Measurements from ENCODE around the gene FBXW4. TPM values are rescaled to one million over a fixed set of nuclear protein-coding genes. Genes with fewer than 3 reads are reported as not detected.
A peak's percentile ranks its signal among the peaks of the same experiment; 100 is the strongest.

The FBXW4 gene
- total RNA-seq, 1 experiment from 2014 or later, result 14.2 TPM

DNA sequence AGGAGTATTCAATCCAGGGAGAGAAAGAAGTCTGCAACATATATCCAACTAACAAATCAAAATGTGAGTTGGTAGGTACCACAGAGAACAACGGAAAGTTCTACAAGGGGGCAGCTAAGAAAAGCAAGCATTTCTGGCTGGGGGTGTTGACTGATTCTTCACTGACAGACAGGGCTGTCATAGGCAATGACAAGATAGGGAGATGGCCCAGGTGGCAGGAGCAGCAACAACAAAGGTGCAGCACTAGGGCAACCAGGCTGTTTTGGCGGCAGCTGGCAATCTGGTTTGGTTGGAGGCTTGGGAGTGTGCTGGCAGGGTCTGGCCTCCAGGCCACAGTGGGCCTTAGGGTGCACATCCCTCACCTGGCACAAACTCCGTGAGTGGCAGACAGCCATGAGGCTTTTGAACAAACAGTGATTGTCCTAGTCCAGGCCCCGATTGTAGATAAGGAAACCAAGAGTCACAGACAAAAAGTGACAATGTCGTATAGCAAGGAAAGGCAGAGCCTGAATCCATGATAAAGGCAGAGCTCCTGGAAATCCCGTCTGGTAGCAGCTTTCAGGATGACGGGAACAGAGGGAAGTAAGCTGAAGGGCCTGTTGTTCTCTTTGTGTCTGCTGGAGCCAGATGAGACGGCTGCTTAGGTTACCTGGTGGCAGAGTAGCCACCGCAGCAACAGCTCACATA is 78.4 kb downstream of the FBXW4 start:
- no peak for DNase-seq (ENCODE audit: low read depth in 1 of 2, low spot score in 2 of 2)
- Histone ChIP-seq H3K36me3 (peaks cover 4% of the 10 kb centered on the region), H3K4me1 (replicated peaks) (no peaks in the 10 kb centered on the region), H3K27ac (no peak overlapping the region), H3K4me3 (no peak overlapping the region), H3K27me3 (replicated peaks) (no peaks in the 10 kb centered on the region), H3K9me3 (replicated peaks) (no peaks in the 10 kb centered on the region)

DNA sequence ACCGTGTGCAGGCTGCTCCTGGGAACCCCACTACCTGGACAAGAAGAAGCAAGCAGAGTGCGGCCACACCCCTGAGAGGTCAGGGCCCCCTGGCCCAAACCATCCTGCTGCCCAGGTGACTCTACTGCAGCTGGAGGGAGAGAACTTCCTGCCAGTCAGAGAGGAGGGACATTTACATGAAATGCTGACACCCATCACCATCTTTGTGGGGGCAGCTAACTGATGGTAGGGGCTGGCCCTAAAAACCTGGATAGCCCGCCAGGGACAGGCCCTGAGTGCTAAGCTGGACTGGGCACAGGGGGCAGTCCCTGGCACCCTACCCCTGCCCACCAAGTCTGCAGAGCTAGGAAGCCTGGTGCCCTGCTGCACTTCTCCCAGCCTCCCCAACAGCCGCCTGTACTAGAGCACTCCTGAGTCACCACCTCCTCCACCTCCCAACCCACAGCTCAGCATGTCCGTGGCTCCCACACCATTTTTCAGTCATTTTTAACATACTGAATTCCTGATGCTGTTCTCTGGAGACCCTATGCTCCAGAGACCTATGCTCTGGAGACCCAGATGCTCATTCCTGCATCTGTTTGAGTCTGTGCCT is 79.3 kb downstream of the FBXW4 start:
- Histone ChIP-seq H3K4me1 (replicated peaks) (no peaks in the 10 kb centered on the region), H3K4me3 (no peak overlapping the region), H3K9me3 (replicated peaks) (no peaks in the 10 kb centered on the region), H3K27ac (no peak overlapping the region), H3K36me3 (peaks cover 10% of the 10 kb centered on the region), H3K27me3 (replicated peaks) (no peaks in the 10 kb centered on the region)
- DNase-seq (ENCODE audit: low read depth in 1 of 2, low spot score in 2 of 2), result no peak

DNA sequence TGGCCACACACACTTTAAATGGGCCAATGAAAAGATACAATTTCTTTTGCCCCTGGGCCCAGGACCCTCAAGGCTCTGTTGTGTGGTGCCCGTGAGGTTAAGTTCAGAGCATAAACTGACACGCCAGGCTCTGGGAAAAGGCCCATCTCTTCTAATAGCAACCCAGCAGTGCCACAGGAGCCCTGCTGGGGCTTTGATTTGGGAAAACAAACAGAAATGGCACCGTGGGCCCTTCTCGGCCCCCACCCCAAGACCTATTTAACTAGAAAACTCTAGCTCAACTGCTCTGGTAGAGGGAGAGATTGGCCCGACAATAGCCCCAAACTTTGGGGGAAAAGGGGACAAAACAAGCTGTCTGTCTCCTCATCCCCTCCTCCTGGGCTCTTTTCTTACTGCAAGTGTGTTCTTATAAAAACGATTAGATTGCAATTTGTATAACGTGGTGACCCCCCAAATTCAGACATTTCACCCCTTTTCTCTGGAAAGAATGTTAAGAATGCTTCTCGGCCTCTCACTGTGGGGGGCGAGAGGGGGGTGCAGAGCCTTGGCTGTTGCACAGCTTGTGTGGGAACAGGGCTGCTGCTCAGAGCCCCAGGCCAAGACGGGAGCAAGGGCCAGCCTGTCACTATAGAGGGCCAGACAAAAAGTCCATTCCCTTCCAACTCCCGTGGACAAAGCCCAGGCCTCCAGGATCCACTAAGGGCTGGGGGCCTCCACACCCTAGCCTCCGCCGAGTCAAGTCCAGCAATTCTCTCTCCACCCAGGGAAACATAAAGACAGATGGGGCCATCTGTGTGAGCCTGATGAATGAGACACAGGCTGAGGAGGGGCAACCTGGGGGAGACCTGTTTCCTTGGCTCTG is 80.1 kb downstream of the FBXW4 start:
- DNase-seq (ENCODE audit: low read depth in 1 of 2, low spot score in 2 of 2), result no peak
- peaks cover 17% of the 10 kb centered on the region for H3K36me3 ChIP-seq
- no peaks in the 10 kb centered on the region for H3K27me3 ChIP-seq (replicated peaks)
- H3K4me3 ChIP-seq, result no peak overlapping the region
- no peak overlapping the region for H3K27ac ChIP-seq
- H3K9me3 ChIP-seq (replicated peaks), result no peaks in the 10 kb centered on the region
- peaks cover 5% of the 10 kb centered on the region for H3K4me1 ChIP-seq (replicated peaks)

DNA sequence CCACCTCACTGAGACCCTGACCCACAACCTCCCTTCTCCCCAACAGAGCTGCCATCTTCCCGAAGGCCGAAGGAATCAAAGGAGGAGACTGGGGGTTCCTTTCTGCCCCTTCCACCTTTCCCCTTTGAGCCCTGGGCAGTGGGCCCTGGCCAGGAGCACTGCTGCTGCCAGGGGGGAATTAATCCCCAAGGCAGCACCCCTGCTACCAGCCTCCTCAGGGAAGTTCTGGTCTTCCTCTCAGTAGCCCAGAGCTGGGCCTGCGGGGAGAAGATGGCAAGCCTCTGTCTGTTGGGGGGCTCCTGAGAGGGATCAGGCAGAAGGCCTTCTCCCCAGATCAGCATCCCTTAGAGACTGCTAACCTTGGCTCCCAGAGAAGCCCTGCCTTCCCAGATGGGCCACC is 81.3 kb downstream of the FBXW4 start:
- Histone ChIP-seq H3K36me3 (peaks cover 27% of the 10 kb centered on the region), H3K27me3 (replicated peaks) (no peaks in the 10 kb centered on the region), H3K27ac (no peak overlapping the region), H3K4me3 (no peak overlapping the region), H3K4me1 (replicated peaks) (peaks cover 12% of the 10 kb centered on the region), H3K9me3 (replicated peaks) (no peaks in the 10 kb centered on the region)
- DNase-seq (ENCODE audit: low read depth in 1 of 2, low spot score in 2 of 2), result no peak

DNA sequence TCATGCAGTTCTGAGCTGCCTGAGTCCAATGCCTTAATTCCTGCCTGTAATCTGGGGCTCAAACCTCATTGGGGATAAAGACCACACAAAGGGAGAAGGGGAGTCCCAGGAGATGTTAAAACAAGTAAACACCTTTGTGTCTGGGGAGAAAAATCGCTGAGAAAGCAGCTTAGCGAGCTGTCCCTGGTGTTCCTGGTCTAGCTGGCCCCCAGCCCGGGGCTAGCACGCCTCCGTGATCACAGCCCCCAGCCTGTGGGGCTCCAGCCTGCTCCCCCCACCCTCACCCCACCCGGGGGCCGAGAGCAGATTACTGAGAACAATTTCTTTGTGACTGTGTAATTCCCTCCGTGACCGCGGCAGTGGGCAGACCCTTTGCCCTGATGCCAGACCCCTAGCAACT is 82.1 kb downstream of the FBXW4 start:
- H3K9me3 ChIP-seq (replicated peaks), result no peaks in the 10 kb centered on the region
- H3K4me3 ChIP-seq, result no peak overlapping the region

DNA sequence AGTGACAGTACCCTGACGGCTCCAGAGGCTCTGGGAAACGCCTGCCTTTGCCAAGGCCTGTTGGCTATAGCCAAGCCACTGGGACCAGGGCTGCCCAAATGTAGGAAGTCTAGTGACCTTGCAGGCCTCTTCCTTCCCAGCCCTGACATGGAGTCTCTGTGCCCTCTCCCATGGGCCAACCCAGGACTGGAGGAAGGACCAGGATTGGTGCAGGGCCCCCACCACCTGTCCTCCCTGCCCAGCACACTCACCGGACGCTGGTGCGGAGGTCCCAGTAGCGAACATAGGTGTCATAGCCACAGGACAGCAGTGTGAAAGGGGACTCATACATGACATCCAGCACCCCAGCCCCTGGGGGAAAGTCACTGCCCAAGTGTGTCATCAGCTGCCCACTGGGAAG is 82.9 kb downstream of the FBXW4 start:
- no peak for DNase-seq (ENCODE audit: low read depth in 1 of 2, low spot score in 2 of 2)
- Histone ChIP-seq H3K9me3 (replicated peaks) (no peaks in the 10 kb centered on the region), H3K27me3 (replicated peaks) (no peaks in the 10 kb centered on the region), H3K4me1 (replicated peaks) (peaks cover 12% of the 10 kb centered on the region), H3K27ac (no peak overlapping the region), H3K4me3 (no peak overlapping the region), H3K36me3 (peaks cover 27% of the 10 kb centered on the region)

More for the DNA sequence above, 82.1 kb downstream of the FBXW4 start:
- no peak for DNase-seq (ENCODE audit: low read depth in 1 of 2, low spot score in 2 of 2)
- peaks cover 27% of the 10 kb centered on the region for H3K36me3 ChIP-seq
- H3K27me3 ChIP-seq (replicated peaks), result no peaks in the 10 kb centered on the region
- H3K27ac ChIP-seq, result no peak overlapping the region
- peaks cover 12% of the 10 kb centered on the region for H3K4me1 ChIP-seq (replicated peaks)

DNA sequence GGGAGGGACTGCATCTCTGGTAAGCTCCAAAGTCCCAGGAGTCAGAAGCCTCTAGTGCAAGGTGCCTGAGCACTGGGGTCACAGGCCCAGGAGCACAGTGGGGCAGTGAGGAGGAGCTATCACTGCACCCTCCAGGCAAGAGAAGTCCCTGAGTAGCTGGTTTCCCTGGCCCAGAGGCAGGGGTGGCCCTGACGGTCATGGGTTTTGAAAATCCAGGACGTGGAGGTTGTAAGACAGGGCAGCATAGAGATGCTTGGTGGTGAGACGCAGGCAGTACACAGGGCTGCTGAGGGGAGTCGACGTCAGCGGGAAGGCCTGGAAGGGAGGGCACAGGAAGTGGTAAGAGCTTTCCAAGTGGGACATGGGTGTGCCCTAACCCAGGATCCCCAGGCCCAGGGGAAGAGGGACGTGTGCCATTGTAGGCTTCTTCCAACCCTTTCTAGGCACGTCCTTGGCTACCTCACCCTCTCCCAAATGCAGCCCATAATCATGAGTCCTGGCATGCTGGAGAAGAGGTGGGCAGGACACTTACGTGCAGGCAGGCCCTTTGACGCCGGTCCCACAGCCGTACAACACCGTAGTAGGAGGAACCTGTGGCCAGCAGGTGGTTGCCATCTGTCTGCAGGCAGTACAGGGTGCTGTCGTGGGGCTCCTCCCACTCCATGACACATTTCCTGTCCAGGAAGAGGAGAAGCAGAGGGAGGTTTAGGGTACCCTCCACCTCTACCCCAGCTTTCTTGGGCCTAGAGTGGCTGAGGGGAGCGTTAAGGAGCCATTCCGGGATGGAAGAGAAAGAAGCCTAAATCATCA is 83.7 kb downstream of the FBXW4 start:
- no peak for DNase-seq (ENCODE audit: low read depth in 1 of 2, low spot score in 2 of 2)
- Histone ChIP-seq H3K27me3 (replicated peaks) (no peaks in the 10 kb centered on the region), H3K9me3 (replicated peaks) (no peaks in the 10 kb centered on the region), H3K4me1 (replicated peaks) (peaks cover 12% of the 10 kb centered on the region), H3K27ac (no peak overlapping the region), H3K4me3 (no peak overlapping the region), H3K36me3 (peaks cover 27% of the 10 kb centered on the region)

DNA sequence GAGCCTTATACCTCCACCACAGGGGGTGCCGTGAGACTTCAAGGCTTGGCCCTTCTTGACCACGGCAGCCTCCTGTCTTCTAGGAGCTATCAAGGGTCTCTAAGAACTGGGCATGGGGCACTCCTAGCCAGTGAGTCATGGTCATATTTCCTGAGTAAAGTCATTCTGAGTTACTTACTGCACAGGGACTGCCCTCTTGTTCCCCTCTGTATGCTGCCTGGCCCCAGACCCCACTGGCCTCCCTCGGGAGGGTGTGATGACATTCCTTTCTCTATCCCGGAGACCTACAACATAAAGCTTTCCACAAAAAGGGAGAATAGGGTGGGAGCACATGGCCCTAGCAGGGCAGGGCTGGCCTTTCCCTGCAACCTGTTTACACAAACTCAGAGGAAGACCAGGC is 85.5 kb downstream of the FBXW4 start:
- H3K27me3 ChIP-seq (replicated peaks), result no peaks in the 10 kb centered on the region
- DNase-seq (ENCODE audit: low read depth in 1 of 2, low spot score in 2 of 2), result peak in 1 of 2 experiments; percentile 32

DNA sequence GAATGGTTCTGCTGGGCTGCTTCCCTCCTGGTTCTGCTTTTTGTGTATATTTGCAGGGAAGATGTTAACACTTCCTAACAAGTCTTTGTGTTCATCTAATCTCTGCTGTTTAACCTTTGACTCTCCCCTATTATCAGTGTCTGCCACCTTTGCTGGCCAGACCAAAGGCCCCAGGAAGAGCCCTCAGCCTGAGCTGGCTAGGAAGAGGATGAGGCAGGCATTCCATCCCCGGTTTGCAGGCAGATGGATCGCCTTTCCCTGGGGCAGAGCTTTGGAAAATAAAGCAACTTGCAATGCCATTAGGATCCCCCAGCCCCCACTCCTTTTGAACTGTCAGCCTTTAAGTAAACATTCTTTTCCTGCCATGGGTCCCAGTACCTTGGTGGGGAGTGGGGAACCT is 87.8 kb downstream of the FBXW4 start:
- Histone ChIP-seq H3K36me3 (peaks cover 28% of the 10 kb centered on the region), H3K9me3 (replicated peaks) (no peaks in the 10 kb centered on the region), H3K27me3 (replicated peaks) (no peaks in the 10 kb centered on the region), H3K4me3 (no peak overlapping the region), H3K4me1 (replicated peaks) (peaks cover 12% of the 10 kb centered on the region), H3K27ac (no peak overlapping the region)
- DNase-seq (ENCODE audit: low read depth in 1 of 2, low spot score in 2 of 2), result no peak

More for the DNA sequence above, 85.5 kb downstream of the FBXW4 start:
- Histone ChIP-seq H3K27ac (0 out of 2 replicates have a peak overlapping the region, but pooled peaks have one; percentile 14), H3K4me1 (replicated peaks) (peaks cover 12% of the 10 kb centered on the region), H3K4me3 (no peak overlapping the region), H3K36me3 (peaks cover 29% of the 10 kb centered on the region), H3K9me3 (replicated peaks) (no peaks in the 10 kb centered on the region)

DNA sequence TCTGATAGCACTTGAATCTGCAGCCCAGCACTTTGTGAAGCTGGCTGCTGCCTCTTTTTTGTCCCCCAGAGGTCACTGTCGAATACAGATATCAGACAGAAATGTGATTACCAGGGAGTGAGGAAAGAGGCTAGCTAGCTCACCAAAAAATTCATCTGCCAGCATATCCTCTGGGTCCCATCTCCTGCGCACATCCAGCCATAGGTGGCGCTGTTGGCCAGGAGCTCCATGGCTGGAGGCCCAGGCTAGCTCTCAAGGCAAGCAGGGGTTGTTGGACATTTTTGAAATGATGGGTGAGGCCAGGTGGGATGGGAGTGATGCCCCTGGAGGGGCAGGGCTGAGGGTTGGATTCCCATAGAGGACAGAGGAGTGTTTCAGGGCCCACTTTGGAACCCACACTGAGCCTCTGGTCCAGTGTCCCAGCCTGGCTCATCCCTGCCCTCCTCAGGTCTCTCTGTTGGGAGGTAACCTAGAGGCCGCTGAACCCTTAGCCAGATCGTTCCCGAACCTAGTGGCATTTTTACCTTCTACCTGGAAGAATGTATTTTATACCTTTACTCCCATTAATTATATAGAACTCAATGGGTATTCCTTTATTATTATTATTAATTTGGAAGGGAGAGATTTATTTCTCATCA is 92.1 kb downstream of the FBXW4 start:
- Histone ChIP-seq H3K36me3 (0 out of 2 replicates have a peak, but pooled peaks cover 2% of the 10 kb centered on the region), H3K4me1 (replicated peaks) (no peaks in the 10 kb centered on the region), H3K4me3 (no peak overlapping the region), H3K9me3 (replicated peaks) (no peaks in the 10 kb centered on the region), H3K27me3 (replicated peaks) (no peaks in the 10 kb centered on the region), H3K27ac (no peak overlapping the region)
- DNase-seq (ENCODE audit: low read depth in 1 of 2, low spot score in 2 of 2), result peak; percentile 71 to 77

DNA sequence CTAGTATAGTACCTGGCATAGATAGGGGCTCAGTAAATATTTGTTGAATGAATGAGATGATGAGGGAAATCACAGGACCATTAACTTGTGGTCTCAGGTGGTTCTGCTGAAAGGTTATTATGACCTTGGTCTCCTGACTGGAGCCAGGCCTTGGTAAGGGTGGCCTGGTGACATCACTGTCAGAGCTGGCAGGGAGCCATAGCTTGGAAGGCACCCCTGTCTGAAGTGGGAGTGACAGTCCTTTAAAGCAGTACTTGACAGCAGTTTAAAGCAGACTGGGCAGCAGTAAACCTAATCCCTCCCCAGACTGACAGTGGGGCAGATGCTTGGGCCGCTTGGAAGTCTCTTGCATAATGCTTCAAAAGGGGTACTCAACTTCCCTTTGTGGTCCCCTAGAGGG is 93.4 kb downstream of the FBXW4 start:
- Histone ChIP-seq H3K4me1 (replicated peaks) (no peaks in the 10 kb centered on the region), H3K4me3 (no peak overlapping the region), H3K27ac (no peak overlapping the region), H3K27me3 (replicated peaks) (no peaks in the 10 kb centered on the region), H3K36me3 (0 out of 2 replicates have a peak, but pooled peaks cover 2% of the 10 kb centered on the region), H3K9me3 (replicated peaks) (no peaks in the 10 kb centered on the region)
- no peak for DNase-seq (ENCODE audit: low read depth in 1 of 2, low spot score in 2 of 2)

DNA sequence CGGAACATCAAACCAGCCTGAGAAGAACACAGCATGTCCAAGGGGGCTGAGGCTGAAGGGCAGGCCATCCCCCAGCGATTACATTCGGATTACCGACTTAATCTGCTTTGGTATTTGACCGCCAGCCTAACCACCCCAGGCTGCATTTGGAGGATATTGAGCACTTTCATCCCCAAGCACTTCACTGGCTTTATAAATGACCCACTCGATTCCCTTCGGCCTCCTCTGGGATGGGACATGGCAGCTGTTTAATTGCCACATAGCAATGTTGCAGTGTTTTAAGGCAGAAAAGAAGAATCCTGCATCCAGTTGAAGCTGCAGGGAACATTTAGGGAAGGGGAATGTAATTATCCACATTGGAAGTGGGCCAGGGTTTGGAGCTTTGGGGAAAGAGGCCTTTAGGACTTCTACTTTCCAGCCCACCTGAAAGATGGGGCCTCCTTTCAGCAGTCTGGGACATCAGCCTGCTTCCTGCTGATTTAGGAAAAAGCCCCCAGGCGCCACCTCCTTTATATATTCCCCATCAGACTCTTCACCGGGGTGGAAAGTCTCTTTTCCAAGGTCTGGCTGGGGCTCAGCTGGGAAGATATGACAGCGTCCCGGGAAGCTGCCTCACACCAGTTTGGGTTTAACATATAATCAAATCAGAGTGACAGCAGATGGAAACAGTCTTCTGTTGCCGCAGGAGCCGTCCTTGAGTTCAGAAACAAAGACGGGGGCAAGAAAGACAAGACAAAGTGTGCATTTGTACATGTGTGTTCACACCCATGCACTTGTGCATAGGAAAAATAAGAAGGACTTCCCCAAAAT is 97.7 kb downstream of the FBXW4 start:
- no peak for DNase-seq (ENCODE audit: low read depth in 1 of 2, low spot score in 2 of 2)
- Histone ChIP-seq H3K4me1 (replicated peaks) (peaks cover 11% of the 10 kb centered on the region), H3K27me3 (replicated peaks) (no peaks in the 10 kb centered on the region), H3K36me3 (no peaks in the 10 kb centered on the region), H3K4me3 (no peak overlapping the region), H3K27ac (no peak overlapping the region), H3K9me3 (replicated peaks) (no peaks in the 10 kb centered on the region)

All from SJSA1 (cell line).